PC-3 (cell line): ENCODE data around the gene AOPEP.

ENCODE experiments used
- CTCF ChIP-seq: fragments of 300-600 bp; sonication (generic); conservative IDR thresholded peaks from 2 replicates; pipeline ENCODE4 v1.5.1; 2017; ENCODE audit warnings: antibody characterized with exemption, low read depth, mild to moderate bottlenecking, low read length
- EZH2 ChIP-seq: fragments of 300-600 bp; sonication (generic); IDR thresholded peaks from one replicate; pipeline ENCODE4 v1.6.1; 2017; ENCODE audit warnings: antibody characterized with exemption, mild to moderate bottlenecking, low read length; ENCODE audit not compliant: unreplicated experiment
- EZH2phosphoT487 ChIP-seq: fragments of 300-600 bp; sonication (generic); IDR thresholded peaks from 2 replicates; pipeline ENCODE4 v1.6.1; 2018; ENCODE audit warnings: mild to moderate bottlenecking, antibody characterized with exemption, low read length, borderline replicate concordance

- TF ChIP-seq EZH2 (no peak), CTCF (no peak), EZH2phosphoT487 (no peak)
Observed at GRCh38 chr9:95102572-95102971, 376.1 kb downstream of the AOPEP start.
